ENCODE results near the gene METTL25B. TPM values are rescaled to one million over a fixed set of nuclear protein-coding genes. Genes with fewer than 3 reads are reported as not detected.
A peak's percentile ranks its signal among the peaks of the same experiment; 100 is the strongest.

METTL25B gene
- total and polyA plus RNA-seq, 2 donors (not counting 1 experiment from before 2014, with no cell fraction given) = 78.3 to 81.1 TPM

- Histone ChIP-seq H3K4me2 (replicated peaks; ENCODE audit: low read depth, low read length, poor library complexity, severe bottlenecking) (no peak overlapping the region), H3K79me2 (ENCODE audit: control insufficient read depth, insufficient read depth, low read length) (peaks cover 82% of the 10 kb centered on the region), H4K20me1 (ENCODE audit: control insufficient read depth, insufficient read depth, low read length, poor library complexity, severe bottlenecking) (peaks cover 49% of the 10 kb centered on the region), H3K9me3 (ENCODE audit: control extremely low read depth in 1 of 3, control insufficient read depth in 2 of 3, insufficient read depth in 1 of 3, low read length in 2 of 3) (no peaks in the 10 kb centered on the region), H3K36me3 (replicated peaks in 1 of 2; ENCODE audit: control extremely low read depth in 1 of 2, control insufficient read depth in 1 of 2, extremely low read depth in 1 of 2, insufficient read depth in 2 of 2, low read length in 1 of 2) (peaks cover 19 to 45% of the 10 kb centered on the region in 2 experiments), H3K4me1 (ENCODE audit: control insufficient read depth in 2 of 2, insufficient read depth in 2 of 2, low read length in 2 of 2) (peaks cover 0 to 1% of the 10 kb centered on the region in 2 donors), H2AFZ (ENCODE audit: insufficient read depth, low read depth, low read length, poor library complexity, severe bottlenecking) (no peak overlapping the region), H3K27me3 (replicated peaks in 1 of 4; ENCODE audit: control extremely low read depth in 1 of 4, control insufficient read depth in 3 of 4, insufficient read depth in 4 of 4, low read length in 3 of 4) (no peaks in the 10 kb centered on the region), H3K27ac (ENCODE audit: low read length in 2 of 2) (no peak overlapping the region), H3K4me3 (ENCODE audit: control extremely low read depth in 1 of 5, extremely low read depth in 1 of 5, insufficient read depth in 1 of 5, low read depth in 2 of 5, low read length in 4 of 5) (no peak overlapping the region), H3K9ac (ENCODE audit: low read length) (no peak overlapping the region)
- no peaks in the 10 kb centered on the region for H3K9me3 Mint-ChIP-seq (ENCODE audit: insufficient read depth)
- no peak for ATAC-seq (ENCODE audit: low read depth)
- peaks cover 20% of the 10 kb centered on the region for H3K4me1 Mint-ChIP-seq
- no peaks in the 10 kb centered on the region for H3K27me3 Mint-ChIP-seq
- CTCF ChIA-PET = interaction anchor here (0.8 to 1.4 kb wide), 5 partner anchors 15 to 92 kb away, joined by 3 to 5 read pairs (median 4); partner anchors contain the start of gene NTRK1
- H3K27ac Mint-ChIP-seq = no peak overlapping the region
- TF ChIP-seq EZH2 (IDR thresholded peaks at IDR 0.05; ENCODE audit: borderline replicate concordance, insufficient read depth, low read depth, low read length, poor library complexity, severe bottlenecking) (no peak), CTCF (IDR thresholded peaks at IDR 0.05) (no peak)
- intact Hi-C loops (cut with micrococcal nuclease) = no loop called here
- DNase-seq = no peak
- POLR2A ChIA-PET = no interaction called here
- H3K4me3 Mint-ChIP-seq = no peak overlapping the region
Observed at GRCh38 chr1:156781585-156782186, 53.4 kb downstream of the METTL25B start.

- no peaks in the 10 kb centered on the region for H3K9me3 Mint-ChIP-seq (ENCODE audit: insufficient read depth)
- H3K4me1 Mint-ChIP-seq = peaks cover 7% of the 10 kb centered on the region
- DNase-seq = no peak
- Histone ChIP-seq H3K9ac (ENCODE audit: low read length) (no peak overlapping the region), H2AFZ (ENCODE audit: insufficient read depth, low read depth, low read length, poor library complexity, severe bottlenecking) (no peak overlapping the region), H3K4me2 (replicated peaks; ENCODE audit: low read depth, low read length, poor library complexity, severe bottlenecking) (no peak overlapping the region), H3K27me3 (replicated peaks in 1 of 4; ENCODE audit: control extremely low read depth in 1 of 4, control insufficient read depth in 3 of 4, insufficient read depth in 4 of 4, low read length in 3 of 4) (no peaks in the 10 kb centered on the region), H3K4me3 (ENCODE audit: control extremely low read depth in 1 of 5, extremely low read depth in 1 of 5, insufficient read depth in 1 of 5, low read depth in 2 of 5, low read length in 4 of 5) (no peak overlapping the region), H3K4me1 (ENCODE audit: control insufficient read depth in 2 of 2, insufficient read depth in 2 of 2, low read length in 2 of 2) (no peaks in the 10 kb centered on the region), H3K79me2 (ENCODE audit: control insufficient read depth, insufficient read depth, low read length) (peaks cover 58% of the 10 kb centered on the region), H3K36me3 (replicated peaks in 1 of 2; ENCODE audit: control extremely low read depth in 1 of 2, control insufficient read depth in 1 of 2, extremely low read depth in 1 of 2, insufficient read depth in 2 of 2, low read length in 1 of 2) (peaks cover 15 to 64% of the 10 kb centered on the region in 2 experiments), H3K27ac (ENCODE audit: low read length in 2 of 2) (no peak overlapping the region), H3K9me3 (ENCODE audit: control extremely low read depth in 1 of 3, control insufficient read depth in 2 of 3, insufficient read depth in 1 of 3, low read length in 2 of 3) (no peaks in the 10 kb centered on the region), H4K20me1 (ENCODE audit: control insufficient read depth, insufficient read depth, low read length, poor library complexity, severe bottlenecking) (peaks cover 49% of the 10 kb centered on the region)
- peak overlapping the region; percentile 37 for H3K27ac Mint-ChIP-seq
- TF ChIP-seq CTCF (IDR thresholded peaks at IDR 0.05) (no peak), EZH2 (IDR thresholded peaks at IDR 0.05; ENCODE audit: borderline replicate concordance, insufficient read depth, low read depth, low read length, poor library complexity, severe bottlenecking) (no peak)
- ATAC-seq (ENCODE audit: low read depth) = no peak
- H3K27me3 Mint-ChIP-seq = no peaks in the 10 kb centered on the region
- H3K4me3 Mint-ChIP-seq = no peak overlapping the region
- POLR2A ChIA-PET = no interaction called here
- whole genome bisulfite sequencing (ENCODE audit: insufficient coverage) = 82% methylated on average over 3 of the region's 6 CpGs
- intact Hi-C loops (cut with micrococcal nuclease) = no loop called here
- CTCF ChIA-PET = interaction anchor here (0.8 to 1.5 kb wide), 4 partner anchors 9 to 60 kb away, joined by 3 to 6 read pairs (median 4); no protein-coding TSS in a partner anchor
Observed at GRCh38 chr1:156785458-156785857, 57.2 kb downstream of the METTL25B start.

Data from B cell (primary cell).